ENCODE measurements around the gene NKD1.
"Not testable (repeated sequence)": the region's sequence is repeated elsewhere in the genome, so short reads cannot be mapped to it uniquely, and the experiment has no call there.

NKD1 gene

DNA sequence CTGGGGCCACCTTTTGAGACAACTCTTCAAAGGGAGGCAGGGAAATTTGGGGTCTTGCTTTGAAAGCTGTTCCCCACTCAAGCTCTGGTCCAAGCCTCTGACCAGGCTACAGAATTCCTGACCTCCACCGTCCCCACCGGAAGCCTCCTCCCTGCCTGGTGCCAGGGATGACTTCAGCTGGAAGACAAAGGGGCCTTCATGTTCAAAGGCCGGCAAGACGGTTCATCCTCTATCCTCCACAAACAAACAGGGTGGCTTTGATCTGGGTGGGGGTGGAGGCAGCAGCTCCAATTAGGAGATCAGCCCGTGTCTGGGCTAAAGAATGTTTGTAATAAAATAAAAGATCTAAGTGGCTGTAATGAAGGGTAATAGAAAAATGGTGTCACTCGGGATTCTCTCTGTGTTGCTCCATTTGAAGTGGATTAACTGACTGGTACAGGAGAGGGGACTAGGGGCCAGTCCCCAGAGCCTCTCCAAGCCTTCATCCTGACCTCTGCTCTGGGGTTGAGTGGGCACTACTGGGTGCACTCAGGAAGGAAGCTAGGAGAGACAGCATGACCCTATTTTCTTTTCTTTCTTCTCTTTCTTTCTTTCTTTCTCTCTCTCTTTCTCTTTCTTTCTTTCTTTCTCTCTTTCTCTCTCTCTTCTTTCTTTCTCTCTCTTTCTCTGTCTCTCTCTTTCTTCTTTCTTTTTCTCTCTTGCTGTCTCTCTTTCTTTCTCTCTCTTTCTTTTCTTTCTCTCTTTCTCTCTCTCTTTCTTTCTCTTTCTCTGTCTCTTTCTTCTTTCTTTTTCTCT lies 27.5 kb upstream of the NKD1 start:
- no peak for DNase-seq

DNA sequence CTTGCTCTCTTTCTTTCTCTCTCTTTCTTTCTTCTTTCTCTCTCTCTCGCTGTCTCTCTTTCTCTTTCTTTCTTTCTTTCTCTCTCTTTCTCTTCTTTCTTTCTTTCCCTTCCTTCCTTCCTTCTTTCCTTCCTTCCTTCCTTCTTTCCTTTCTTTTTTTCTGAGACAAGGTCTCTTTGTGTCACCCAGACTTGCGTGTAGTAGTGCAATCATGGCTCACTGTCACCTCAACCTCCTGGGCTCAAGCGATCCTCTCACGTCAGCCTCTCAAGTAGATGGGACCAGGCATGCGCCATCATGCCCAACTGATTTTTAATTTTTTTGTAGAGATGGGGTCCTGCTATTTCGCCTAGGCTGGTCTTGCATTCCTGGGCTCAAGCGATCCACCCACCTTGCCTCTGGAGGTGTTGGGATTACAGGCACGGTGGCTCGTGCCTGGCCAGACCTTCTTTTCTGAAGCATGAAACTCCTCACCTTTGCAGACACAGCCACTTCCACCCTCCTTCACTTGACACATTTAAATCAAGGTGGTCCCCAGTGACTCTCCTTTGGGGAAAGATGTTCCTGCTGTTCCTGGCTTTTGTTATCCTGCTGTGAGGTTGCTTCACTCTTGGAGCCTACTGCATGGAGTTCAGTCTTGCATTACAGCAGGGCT lies 26.8 kb upstream of the NKD1 start:
- no peak for DNase-seq

DNA sequence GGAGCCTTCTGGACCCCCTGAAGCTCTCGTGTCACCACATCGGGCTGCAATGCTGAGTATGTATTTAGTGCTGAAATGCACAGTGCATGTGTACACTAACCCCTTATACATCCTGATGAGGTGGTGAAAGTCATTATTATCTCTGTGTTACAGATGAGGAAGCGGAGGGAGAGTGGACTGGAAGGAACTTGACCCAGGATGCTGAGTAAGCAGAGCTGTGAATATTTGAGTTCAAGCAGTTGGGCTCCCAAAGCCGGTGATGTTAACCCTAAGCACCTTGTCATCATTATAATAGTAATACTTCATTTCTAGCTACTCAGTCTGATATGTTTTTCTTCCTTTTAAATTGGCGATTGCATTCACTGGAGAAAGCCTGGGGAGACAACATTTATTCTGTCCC lies 25.9 kb upstream of the NKD1 start:
- no peak for DNase-seq

DNA sequence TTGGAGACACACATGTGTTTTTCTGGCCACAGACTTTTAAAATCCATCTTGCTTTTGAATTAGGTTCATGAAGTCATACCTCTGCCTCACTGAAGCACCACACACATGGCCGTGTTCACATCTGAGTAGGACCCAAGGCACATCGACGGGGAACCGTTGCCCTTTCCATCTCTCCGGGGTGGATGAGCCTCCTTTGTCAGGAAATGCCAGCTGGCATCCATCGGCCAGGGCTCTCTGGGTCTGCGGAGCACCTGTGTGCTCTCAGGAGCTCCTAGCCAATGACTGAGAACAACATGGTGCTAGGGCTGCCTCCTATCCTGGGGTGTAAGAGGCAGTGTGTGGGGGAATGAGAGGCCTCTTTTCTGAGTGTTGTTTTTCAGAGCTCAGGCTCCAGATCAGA lies 24.5 kb upstream of the NKD1 start:
- no peak for DNase-seq

DNA sequence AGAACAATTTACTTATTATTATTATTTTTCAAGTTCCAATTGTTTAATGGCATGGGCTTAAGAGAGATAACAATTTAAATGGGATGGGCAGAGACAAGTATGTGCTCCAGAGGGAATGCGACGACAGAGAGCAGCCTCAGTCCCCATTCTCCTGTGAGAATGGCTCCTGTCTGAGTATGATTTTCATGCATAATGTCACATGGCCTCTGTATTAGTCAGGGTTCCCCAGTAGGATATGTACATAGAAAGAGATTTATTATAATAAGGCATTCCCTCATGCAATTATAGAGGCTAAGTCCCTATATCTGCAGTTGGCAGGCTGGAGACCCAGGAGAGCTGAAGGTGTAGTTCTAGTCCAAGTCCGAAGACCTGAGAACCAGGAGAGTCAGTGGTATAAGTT lies 22.9 kb upstream of the NKD1 start:
- no peak for DNase-seq

DNA sequence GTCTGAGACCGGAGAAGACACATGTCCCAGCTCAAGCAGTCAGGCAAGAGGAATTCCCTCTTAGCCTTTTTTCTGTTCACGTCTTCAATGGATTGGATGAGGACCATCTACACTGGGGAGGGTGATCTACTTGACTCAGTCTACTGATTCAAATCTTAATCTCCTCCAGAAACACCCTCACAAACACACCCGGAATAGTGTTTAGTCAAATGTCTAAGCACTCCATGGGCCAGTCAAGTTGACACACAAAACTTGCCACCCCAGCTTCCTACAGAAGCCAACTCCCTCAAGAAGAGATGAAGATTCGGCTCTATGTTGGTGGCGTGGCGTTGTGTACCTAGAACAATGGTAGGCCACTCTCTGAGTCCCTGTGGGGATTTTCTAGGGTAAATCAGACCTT lies 22.5 kb upstream of the NKD1 start:
- no peak for DNase-seq

DNA sequence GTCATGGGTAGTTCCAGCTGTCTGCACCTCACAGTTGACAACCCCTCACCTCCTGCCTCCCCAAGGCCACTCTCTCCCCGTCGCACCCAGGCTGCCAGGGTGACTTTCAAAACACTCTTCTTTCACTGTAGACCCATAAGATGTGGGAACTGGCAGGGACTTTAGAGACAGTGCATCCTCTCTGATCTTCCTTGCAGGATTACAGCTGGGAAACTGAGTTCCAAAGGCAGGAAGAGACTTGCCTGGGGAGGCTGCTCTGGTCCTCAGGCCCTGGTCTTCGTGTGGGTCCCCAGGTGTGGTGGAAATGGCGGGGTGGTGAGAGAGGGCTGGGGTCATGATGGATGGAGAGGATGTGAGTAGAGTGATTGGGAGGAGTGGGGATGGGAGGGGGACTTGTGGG lies 21.9 kb upstream of the NKD1 start:
- no peak for DNase-seq

DNA sequence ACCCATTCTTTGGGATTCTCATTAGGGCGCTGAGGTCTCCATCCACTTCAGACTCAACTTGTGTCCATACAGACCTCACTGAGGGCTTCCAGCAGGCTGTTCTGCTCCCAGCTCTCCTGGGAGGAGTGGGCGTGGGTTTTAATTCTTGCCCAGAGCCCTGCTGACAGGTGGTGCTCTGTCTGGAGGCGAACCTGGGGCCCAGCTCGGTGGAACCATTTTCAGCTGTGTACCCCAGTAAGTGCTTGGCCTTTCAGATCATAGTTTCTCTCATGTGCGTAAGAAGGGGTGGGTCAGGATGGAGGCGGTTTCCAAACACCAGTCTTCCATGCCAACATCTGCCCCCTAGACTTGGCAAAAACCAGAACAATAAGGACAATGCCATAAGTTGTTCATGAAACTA lies 21.4 kb upstream of the NKD1 start:
- DNase-seq, result no peak

DNA sequence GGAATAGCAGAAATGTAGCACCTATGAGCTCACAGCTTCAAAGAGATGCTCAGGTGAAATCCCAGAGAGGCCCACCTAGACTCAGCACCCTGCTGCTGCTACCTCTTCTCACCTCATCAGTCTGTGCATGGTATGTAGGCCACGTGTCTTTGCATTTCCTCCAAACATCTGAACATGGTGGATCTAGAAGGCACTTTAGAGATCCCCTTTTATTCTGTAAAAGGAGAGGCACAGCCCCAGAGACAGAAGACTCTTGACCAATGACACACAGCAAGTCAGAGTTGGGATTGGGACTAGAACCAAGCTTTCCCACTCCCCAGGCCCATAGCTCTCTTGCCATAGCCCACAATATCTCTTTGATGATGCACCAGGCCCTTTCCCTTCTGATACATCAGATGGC lies 19.4 kb upstream of the NKD1 start:
- no peak for DNase-seq

DNA sequence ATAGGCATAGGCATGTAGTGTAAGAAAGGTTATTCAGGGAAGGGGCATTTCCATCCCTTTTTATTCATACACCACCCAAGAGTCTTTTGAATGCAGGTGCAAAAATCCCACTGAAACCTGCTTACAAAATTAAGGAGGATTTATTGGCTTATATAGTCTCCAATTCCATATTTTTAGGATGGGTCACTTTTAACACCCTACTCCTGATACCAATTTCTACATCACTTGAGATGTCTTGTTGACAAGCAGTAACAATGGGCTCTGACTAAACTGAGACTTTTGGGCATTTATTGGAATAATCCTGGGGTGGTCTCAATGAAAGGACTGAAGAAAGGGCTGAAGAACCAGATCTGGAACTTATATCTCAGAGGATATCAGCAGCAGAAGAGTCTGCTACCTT lies 18.9 kb upstream of the NKD1 start:
- no peak for DNase-seq

DNA sequence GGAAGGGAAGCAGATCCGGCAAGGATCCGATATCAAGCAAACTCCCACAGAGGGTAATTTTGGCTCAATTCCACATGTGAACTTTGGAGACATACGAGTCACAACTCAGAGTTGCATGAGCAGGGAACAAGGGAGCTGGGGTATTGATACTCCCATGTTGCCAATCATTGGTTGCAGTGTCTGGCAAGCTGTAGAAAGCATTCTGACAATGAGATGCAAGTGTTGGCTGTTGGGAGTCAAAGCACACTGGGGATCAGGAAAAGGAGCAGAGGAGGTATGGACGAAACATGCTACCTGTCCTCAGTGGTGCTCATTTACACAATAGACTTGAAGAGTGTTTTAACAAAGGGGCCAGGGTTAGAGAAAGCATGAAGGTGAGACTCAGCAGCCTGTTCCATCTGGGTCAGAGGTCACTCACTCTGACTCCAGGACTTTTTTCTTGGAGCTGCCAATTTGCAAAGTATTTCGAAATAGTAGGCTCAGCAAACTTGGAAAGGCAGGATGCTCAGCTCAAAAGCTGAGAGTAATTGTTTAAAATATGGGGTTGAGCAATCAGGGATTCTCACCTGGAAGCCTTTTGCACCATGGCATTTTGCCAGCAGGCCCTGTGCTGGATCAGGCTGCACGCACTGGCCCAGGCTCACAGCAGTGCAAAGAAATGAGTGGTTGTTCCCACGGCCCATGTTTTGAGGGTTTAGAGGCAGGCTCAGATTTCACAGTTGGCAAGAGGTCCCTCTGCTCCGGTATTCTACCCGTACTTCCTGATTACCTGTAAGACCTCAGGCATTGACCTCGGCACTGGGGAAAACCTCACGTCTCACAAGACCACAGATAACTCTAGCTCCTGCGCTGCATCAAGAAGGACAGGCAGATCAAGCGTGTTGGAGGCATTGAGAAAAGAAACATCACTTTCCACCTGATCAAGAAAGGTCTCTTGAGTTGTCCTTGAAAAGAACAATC lies 17.6 kb upstream of the NKD1 start:
- no peak for DNase-seq

DNA sequence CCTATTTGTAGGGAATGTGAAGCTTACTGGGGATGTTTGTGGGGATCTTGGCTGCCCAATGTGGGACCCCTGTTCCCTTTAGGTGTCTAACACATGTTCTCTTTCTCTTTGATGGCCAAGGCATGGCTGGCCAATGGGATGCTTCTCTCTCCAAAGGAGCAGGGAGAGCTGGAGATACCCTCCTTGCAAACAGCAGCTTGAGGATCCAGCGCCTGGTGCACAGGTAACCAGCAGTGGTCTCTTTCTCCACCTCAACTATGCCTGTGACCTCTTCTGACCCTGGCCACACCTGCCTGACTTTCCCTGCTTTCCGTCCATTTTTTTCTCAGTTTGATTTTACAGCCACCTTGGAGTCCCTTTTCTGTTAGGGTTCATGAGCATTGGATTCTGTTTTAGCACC lies 16.8 kb upstream of the NKD1 start:
- DNase-seq, result no peak

DNA sequence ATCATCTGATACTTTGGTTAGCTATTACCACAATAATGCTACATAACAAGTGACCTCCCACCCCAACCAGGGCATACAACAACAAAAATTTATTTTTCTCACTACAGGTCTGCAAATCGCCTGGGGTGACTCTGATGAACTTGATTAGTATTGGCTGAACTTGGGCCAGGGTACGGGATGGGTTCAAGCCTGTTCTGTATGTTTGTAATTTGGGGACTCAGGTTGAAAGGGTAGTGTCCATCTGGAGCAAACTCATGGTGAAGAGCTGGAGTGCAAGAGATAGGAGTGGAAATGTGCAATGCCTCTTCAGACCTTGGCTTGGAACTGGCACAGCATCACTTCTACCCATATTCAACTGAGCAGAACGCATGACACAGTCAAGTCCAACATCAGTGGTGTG lies 16.3 kb upstream of the NKD1 start:
- no peak for DNase-seq

DNA sequence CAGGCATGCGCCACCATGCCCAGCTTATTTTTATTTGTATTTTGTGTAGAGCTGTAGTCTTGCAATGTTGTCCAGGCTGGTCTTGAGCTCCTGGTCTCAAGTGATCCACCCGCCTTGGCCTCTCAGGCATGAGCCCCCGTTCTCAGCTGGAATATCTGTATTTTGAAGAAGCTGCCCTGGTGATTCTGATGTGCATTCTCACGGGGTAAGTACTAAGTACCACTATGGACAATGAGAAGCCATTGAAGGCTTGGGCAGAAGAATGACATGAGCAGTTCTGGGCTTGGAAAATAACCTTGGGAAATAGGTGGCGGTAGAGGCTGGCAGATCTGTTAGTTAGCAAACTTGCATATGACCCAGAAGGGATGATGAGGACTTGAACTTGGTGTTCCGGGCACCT lies 15.6 kb upstream of the NKD1 start:
- no peak for DNase-seq

DNA sequence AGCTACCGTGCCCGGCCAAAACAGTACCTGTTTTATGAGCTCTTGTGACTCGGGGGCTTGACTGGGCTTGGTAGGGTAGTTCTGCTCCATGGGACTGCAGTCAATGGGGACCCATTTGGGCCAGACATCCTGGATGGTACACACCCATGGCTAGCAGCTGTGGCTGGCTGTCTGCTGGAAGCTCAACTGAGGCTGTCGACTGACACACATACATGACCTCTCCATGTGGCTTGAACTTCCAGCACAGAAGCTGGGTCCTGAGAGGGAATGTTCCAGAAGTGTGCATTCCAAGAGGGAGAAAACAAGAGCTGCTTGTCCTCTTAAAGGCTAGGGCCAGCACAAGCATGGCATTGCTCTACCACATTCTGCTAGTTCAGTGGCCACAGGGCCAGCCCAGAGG lies 14.9 kb upstream of the NKD1 start:
- DNase-seq, result no peak

DNA sequence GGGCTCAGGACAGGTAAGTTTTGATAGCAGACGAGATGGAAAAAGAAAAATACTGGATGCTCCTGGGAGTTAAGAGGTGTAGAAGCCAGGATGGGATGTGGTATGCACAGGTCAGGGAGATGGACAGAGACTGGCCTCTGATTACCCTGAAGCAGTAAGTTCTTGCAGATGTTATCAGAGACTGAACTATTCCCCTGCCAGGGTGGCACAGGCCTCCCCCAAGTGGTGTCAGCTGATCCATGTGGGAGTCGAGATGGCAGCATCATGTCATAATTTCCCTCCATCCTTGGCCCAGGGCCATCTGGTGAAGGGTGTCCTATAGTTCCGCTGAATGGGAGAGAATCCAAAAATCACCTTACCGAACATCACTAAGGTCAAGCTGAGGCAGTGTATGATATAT lies 14.1 kb upstream of the NKD1 start:
- no peak for DNase-seq

DNA sequence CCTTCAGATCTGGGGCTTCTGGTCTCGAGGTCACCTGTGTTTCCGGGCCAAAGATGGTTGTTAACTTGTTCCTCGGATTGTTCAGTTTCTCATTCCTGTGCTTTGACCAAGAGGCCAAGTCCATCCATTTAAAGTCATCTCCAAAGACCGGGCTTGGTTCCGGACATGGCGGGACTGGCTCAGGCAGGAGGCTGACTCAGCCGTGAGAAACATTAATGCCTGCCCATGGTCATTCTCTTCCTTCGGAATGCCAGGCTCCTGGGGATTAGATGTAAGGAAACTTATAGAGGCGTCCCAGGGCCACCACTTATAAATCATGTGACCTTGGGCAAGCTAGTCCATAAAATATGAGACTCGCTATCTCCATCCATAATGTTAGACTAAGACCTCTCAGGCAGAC lies 13.6 kb upstream of the NKD1 start:
- no peak for DNase-seq

DNA sequence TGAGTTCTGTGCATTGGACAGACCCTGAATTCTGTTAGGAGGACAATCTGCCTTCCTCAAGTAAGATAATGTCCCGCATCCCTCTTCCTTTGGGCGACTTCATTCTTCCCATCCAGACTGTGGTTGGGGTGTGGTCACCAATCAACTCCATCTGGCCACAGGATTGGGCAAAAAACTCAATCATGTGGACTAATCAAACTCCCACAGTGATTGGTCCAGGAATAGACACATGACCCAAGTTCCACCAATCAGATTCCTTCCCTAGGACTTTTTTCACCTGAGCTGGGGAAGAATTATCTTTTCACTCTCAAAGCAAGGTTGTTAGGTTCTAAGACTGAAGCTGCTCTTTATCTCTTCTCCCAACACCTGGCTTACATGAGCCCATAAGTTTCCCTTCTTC lies 13.2 kb upstream of the NKD1 start:
- DNase-seq, result no peak

DNA sequence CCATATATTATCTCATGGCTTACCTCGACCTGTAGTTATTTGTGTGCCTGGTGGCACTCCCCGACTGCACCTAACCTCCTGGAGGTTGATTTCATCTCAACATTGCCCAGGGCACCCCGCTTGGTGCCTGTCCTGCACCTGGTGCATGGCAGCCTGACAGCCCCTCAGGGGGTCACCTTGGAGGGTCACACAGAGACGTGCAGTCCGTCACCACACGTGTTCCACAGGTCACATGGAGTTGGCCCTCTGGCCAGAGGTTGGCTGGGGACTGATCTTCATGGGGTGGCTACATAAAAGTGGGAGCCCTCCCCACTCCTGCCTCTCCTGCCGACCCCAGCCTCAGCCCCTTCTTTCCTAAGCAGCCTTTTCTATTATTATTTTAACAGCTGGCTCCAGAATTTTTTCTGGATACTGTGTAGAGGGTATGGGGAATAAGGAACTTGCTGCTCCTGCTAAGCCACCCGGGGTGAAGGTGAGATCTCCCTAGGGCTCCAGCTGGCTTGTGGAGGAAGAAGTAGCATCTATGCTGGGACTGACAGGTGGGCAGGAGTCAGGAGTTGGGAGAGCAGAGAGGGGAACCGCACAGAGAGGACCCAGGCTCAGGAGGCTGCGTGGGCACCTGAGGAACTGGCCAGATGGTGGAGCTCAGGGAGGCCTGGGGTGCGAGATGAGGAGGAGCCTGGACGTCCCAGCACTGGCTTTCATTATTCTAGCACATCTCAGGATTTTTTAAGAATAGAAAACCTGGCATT lies 12.5 kb upstream of the NKD1 start:
- no peak for DNase-seq

DNA sequence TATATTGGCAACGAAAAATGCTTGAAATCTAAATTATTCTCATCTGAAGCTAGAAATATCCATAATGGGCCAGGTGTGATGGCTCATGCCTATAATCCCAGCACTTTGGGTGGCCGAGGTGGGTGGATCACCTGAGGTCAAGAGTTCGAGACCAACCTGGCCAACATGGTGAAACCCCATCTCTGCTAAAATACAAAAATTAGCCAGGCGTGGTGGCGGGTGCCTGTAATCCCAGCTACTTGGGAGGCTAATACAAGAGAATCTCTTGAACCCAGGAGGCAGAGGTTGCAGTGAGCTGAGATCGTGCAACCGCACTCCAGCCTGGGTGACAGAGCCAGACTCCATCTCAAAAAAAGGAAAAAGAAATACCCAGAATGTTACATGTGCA lies 11.9 kb upstream of the NKD1 start:
- DNase-seq, result not testable (repeated sequence)

DNA sequence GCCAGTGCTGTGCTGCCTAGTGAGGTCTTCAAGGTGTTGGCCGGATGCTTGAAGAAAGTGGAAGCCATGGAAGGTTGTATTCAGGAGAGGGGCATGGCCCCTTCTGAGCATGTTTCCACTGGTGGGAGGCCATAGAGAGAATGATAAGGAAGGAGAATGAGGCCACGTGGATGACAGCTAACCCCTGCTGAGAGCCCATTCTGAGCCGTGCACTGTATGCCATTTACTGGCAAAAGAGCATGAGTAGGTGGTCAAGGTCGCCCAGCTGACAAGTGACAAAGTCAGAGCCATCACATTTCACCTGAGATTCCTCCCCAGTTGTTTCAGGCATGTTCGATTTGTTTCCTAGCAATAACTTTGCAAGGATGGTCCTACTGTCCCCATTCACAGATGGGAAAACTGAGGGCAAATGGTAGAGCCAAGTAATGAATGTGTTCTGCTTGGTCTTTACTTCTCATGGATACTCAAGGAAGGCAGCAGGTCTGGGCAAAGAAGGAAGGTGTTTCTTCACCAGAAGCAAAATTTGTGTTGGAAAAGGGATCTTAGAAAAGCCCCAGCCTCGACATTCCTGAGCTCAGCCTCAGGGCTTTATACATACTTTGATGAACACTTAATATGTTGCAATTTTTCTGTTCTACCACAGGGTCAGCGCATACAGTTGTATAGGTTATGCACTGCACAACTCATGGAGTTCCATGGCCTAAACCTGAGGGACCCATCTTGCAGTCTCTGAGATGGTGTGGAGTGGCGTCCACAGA lies 10.5 kb upstream of the NKD1 start:
- no peak for DNase-seq

DNA sequence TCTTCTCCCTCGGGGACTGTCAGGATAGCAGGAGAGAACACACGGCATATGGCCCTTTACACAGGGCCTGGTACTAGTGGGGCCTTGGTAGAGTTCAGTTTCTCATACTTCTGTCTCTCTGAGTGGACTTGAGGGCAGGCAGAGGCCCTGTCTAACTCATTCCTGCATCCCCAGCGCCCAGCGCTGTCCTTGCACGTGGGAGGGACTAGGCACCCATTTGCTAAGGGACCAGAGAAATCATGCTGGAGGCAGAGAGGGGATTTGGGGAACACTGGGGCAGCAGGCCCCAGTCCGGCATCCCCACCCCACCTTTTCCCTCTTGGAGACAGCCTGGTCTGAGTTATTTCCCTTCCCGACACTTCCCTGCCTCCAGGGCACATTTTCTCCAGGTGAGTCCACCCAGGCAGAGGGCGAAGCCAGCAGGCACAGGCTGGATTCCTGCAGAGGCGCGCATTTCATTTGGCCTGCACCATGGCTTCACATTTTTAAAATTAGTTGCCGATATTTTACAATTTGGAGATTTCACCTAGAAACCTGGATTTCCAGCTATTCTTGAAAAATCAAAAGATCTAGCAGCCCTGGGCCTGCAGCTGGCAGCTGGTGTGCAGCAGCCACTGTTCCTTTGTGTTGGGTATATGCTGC lies 9.7 kb upstream of the NKD1 start:
- DNase-seq, result no peak
